CD4-positive, alpha-beta T cell treated with Interleukin-12 subunit alpha and Interleukin-12 subunit beta, for 1 hour (primary cell): ENCODE results near the gene KCNIP4.

Experiments used
- DNase-seq: peaks from one replicate; pipeline ENCODE4 v3.0.0-alpha.2; 2020

The KCNIP4 gene

GRCh38 chr4:20687864-20688263 lies 1260.7 kb downstream of the KCNIP4 start:
- no peak for DNase-seq

GRCh38 chr4:20684852-20685763 lies 1263.5 kb downstream of the KCNIP4 start:
- DNase-seq: peak; percentile 19

- DNase-seq: no peak
Observed at GRCh38 chr4:20683766-20684165, 1264.8 kb downstream of the KCNIP4 start.

- DNase-seq: no peak
Observed at GRCh38 chr4:20682853-20683252, 1265.7 kb downstream of the KCNIP4 start.

- no peak for DNase-seq
Observed at GRCh38 chr4:20681271-20681670, 1267.3 kb downstream of the KCNIP4 start.

- no peak for DNase-seq
Observed at GRCh38 chr4:20680736-20681135, 1267.8 kb downstream of the KCNIP4 start.

- no peak for DNase-seq
Observed at GRCh38 chr4:20679951-20680350, 1268.6 kb downstream of the KCNIP4 start.
